Measurements from ENCODE around the gene INHBB. TPM values are rescaled to one million over a fixed set of nuclear protein-coding genes. Genes with fewer than 3 reads are reported as not detected.

The INHBB gene
- total RNA-seq, 4 donors from 2014 or later = 0.15 to 2.5 (median 0.93) TPM

DNA sequence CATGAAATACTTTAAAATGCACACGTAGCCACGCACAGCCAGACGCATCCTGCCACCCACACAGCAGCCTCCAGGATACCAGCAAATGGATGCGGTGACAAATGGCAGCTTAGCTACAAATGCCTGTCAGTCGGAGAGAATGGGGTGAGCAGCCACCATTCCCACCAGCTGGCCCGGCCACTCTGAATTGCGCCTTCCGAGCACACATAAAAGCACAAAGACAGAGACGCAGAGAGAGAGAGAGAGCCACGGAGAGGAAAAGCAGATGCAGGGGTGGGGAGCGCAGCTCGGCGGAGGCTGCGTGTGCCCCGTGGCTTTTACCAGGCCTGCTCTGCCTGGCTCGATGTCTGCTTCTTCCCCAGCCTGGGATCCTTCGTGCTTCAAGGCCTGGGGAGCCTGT lies 4.1 kb downstream of the INHBB start:
- peaks cover 0 to 77% (median 4%) of the 10 kb centered on the region in 4 donors for H3K27me3 ChIP-seq
- H3K4me1 ChIP-seq = peaks cover 9 to 25% (median 14%) of the 10 kb centered on the region in 3 donors
- 78 to 93% methylated on average over 7 to 16 of the region's 17 CpGs for WGBS, 2 donors
- H3K9me3 ChIP-seq = no peaks in the 10 kb centered on the region
- no peak overlapping the region for H3K4me3 ChIP-seq
- no peak overlapping the region for H3K27ac ChIP-seq
- intact Hi-C loops (cut with DNase I) = no loop called here
- no peak for DNase-seq
- H3K36me3 ChIP-seq = no peaks in the 10 kb centered on the region
- TF ChIP-seq, protein P1, sequence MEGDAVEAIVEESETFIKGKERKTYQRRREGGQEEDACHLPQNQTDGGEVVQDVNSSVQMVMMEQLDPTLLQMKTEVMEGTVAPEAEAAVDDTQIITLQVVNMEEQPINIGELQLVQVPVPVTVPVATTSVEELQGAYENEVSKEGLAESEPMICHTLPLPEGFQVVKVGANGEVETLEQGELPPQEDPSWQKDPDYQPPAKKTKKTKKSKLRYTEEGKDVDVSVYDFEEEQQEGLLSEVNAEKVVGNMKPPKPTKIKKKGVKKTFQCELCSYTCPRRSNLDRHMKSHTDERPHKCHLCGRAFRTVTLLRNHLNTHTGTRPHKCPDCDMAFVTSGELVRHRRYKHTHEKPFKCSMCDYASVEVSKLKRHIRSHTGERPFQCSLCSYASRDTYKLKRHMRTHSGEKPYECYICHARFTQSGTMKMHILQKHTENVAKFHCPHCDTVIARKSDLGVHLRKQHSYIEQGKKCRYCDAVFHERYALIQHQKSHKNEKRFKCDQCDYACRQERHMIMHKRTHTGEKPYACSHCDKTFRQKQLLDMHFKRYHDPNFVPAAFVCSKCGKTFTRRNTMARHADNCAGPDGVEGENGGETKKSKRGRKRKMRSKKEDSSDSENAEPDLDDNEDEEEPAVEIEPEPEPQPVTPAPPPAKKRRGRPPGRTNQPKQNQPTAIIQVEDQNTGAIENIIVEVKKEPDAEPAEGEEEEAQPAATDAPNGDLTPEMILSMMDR (IDR thresholded peaks at IDR 0.05) = no peak

DNA sequence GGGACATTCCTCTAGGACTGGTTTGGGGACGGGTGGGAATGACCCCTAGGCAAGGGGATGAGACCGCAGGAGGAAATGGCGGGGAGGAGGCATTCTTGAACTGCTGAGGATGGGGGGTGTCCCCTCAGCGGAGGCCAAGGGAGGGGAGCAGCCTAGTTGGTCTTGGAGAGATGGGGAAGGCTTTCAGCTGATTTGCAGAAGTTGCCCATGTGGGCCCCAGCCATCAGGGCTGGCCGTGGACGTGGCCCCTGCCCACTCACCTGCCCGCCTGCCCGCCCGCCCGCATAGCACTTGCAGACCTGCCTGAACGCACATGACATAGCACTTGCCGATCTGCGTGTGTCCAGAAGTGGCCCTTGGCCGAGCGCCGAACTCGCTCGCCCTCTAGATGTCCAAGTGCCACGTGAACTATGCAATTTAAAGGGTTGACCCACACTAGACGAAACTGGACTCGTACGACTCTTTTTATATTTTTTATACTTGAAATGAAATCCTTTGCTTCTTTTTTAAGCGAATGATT lies 4.9 kb downstream of the INHBB start:
- 82 to 89% methylated on average over 16 to 17 of the region's 23 CpGs for WGBS, 2 donors
- peaks cover 0 to 78% (median 4%) of the 10 kb centered on the region in 4 donors for H3K27me3 ChIP-seq
- no peak overlapping the region for H3K27ac ChIP-seq
- TF ChIP-seq, protein P1 (IDR thresholded peaks at IDR 0.05) = no peak
- DNase-seq = no peak
- H3K36me3 ChIP-seq = no peaks in the 10 kb centered on the region
- no peaks in the 10 kb centered on the region for H3K9me3 ChIP-seq
- H3K4me3 ChIP-seq = no peak overlapping the region
- H3K4me1 ChIP-seq = peaks cover 9 to 20% (median 10%) of the 10 kb centered on the region in 3 donors
- intact Hi-C loops (cut with DNase I) = no loop called here

DNA sequence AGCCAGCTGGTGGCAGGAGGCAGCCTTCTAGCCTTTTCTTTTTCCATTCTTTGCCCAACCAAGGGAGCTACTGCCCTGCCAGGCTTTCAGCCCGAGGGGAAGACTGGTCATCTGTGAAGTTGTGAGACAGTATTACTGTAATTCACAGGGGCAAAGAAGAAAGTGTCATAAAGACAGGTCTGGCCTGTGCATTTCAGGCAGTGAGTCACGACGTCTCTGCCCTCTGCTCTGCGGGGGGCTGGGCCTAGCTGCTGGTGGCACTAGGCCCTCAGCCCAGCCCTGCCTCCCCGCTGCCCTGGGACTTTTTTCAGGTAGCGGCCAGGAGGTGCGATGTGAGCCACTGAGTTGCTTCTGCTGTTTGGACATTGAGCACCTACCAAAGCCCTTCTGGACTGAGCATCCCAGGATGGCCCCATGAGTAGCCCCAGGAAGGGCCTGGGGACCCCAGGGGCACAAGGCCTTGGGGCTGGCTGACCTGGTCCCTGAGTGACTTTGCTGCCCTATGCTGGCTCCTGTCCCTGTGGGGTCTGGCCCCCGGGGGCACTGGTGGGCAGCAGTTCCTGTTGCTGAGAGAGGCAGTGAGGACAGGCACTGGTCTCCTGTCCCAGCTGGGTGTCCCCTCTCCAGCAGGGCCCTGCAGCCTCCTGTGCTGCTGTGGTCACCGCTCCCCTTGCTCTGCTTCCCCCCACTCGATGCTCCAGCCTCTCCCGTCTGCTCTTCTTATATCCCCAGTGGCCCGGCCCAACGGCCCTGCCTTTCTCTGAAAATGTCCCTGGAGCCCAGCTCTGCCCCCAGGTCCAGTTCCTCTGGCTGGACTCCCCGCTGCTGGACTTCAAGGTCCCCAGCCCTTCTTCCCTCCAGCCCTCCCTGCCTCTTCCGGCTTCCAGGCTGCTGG lies 7.0 kb downstream of the INHBB start:
- H3K4me1 ChIP-seq = no peaks in the 10 kb centered on the region
- 81 to 87% methylated on average over 13 of the region's 15 CpGs for WGBS, 2 donors
- H3K9me3 ChIP-seq = no peaks in the 10 kb centered on the region
- no peak for DNase-seq
- H3K27me3 ChIP-seq = peaks cover 0 to 78% (median 2%) of the 10 kb centered on the region in 4 donors
- intact Hi-C loops (cut with DNase I) = no loop called here
- no peak overlapping the region for H3K27ac ChIP-seq
- TF ChIP-seq, protein P1 (IDR thresholded peaks at IDR 0.05) = no peak
- H3K4me3 ChIP-seq = no peak overlapping the region
- H3K36me3 ChIP-seq = no peaks in the 10 kb centered on the region

- no peaks in the 10 kb centered on the region for H3K9me3 ChIP-seq
- intact Hi-C loops (cut with DNase I) = no loop called here
- DNase-seq = no peak
- no peaks in the 10 kb centered on the region for H3K4me1 ChIP-seq
- WGBS, 2 donors = 79% methylated on average over 3 of the region's 5 CpGs; no CpG with 5 or more reads in 1 of the 2 donors
- H3K36me3 ChIP-seq = no peaks in the 10 kb centered on the region
- peaks cover 0 to 78% (median 2%) of the 10 kb centered on the region in 4 donors for H3K27me3 ChIP-seq
- no peak overlapping the region for H3K27ac ChIP-seq
- TF ChIP-seq POLR2A (IDR thresholded peaks at IDR 0.05) = no peak
- TF ChIP-seq, protein P1 (IDR thresholded peaks at IDR 0.05) = no peak
- no peak overlapping the region for H3K4me3 ChIP-seq
Measured at GRCh38 chr2:120353591-120353898, 7.6 kb downstream of the INHBB start.

GRCh38 chr2:120353931-120354330 lies 8.0 kb downstream of the INHBB start:
- intact Hi-C loops (cut with DNase I) = no loop called here
- Histone ChIP-seq H3K4me1 (no peaks in the 10 kb centered on the region), H3K27ac (no peak overlapping the region), H3K9me3 (no peaks in the 10 kb centered on the region), H3K27me3 (peaks cover 0 to 78% (median under 1%) of the 10 kb centered on the region in 4 donors), H3K4me3 (no peak overlapping the region), H3K36me3 (no peaks in the 10 kb centered on the region)
- WGBS, 2 donors = 90% methylated on average over 2 of the region's 10 CpGs; no CpG with 5 or more reads in 1 of the 2 donors
- TF ChIP-seq POLR2A (IDR thresholded peaks at IDR 0.05) = no peak
- TF ChIP-seq, protein P1 (IDR thresholded peaks at IDR 0.05) = no peak
- DNase-seq = no peak
